NOMO-1 treated with dmso at 0.1 percent for 144 hours (cell line): ENCODE data around the gene CSKMT.
A peak's percentile ranks its signal among the peaks of the same experiment; 100 is the strongest.
"Not testable (repeated sequence)": the region's sequence is repeated elsewhere in the genome, so short reads cannot be mapped to it uniquely, and the experiment has no call there.

Experiments used
- DNase-seq: peaks from one replicate; lab custom pipeline; 2025; ENCODE audit not compliant: unreplicated experiment; lab: John Stamatoyannopoulos, UW

Gene CSKMT, protein sequence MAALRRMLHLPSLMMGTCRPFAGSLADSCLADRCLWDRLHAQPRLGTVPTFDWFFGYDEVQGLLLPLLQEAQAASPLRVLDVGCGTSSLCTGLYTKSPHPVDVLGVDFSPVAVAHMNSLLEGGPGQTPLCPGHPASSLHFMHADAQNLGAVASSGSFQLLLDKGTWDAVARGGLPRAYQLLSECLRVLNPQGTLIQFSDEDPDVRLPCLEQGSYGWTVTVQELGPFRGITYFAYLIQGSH

DNA sequence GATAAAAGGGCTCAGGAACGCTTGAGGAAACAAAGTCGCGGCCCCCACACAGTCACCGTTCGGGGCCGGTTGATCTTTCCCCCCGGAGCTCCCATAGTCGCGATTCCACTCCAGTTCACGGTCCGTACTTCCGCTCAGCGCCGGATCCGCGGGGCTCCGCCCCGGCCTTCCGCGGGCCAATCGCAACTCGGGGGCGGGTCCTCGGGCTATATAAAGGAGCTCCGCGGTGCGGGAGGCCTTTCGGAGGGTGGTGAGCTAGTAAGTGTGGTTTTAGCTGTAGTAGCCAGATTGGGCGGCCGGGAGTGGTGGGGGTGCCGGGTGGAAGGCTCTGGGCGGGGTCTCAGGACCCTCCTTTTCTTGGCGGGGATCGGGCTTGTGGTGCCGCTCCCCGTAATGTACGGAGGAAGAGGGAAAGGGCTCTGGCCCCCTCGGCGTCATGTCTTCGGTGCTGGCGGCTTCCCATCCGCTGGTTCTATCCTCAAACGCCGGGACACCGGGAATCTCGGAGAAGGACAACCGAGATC is at the start of gene CSKMT, which contains the start of gene C11orf98:
Gene CSKMT, plus strand, starts transcription at position 238 of the 524 bp plus-strand sequence. CDS start 568 bp downstream, outside the sequence.
Gene C11orf98, minus strand, starts transcription at position 136 of the 524 bp plus-strand sequence. Its CDS starts 41 bp downstream, at position 95.
- peak; percentile 89 for DNase-seq

DNA sequence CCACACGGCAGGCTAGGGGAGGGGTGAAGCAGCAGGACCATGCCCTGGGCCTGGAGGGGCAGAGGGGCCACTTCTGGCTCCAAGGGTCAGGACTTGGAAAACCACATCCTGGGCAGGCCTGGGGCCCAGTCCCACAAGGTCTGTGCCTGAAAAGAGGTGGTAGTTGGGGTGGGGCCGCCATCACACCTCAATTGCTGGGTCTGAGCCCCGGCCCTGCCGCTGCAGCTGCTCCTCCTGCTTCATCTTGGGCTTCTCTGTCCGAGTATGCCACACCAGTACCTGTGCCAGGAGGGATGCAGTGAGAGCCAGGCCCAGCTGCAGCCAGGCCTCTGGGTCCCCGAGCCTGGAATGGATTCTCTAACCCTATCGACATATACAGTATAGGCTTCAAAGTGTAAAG is 49.6 kb upstream of the CSKMT start:
- no peak for DNase-seq

DNA sequence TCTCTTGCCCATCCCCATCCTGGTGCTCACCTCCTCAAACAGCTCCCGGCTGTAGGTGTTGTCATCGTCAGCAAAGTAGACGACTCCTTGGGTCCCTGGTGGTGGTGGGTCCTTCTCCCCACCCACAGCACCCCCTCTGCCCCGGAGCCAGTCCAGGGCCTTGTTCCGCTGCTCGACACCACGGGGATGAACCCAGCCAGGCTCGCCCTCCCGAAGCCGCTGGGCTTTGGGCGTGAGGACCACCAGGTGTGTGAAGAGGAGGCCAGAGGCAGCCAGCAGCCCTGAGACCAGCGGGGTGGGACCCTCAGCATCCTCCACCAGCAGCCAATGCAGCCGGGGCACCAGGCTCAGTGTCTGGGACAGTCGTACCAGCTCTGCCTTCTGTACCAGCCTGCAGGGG is 48.2 kb upstream of the CSKMT start:
- DNase-seq, result not testable (repeated sequence)

DNA sequence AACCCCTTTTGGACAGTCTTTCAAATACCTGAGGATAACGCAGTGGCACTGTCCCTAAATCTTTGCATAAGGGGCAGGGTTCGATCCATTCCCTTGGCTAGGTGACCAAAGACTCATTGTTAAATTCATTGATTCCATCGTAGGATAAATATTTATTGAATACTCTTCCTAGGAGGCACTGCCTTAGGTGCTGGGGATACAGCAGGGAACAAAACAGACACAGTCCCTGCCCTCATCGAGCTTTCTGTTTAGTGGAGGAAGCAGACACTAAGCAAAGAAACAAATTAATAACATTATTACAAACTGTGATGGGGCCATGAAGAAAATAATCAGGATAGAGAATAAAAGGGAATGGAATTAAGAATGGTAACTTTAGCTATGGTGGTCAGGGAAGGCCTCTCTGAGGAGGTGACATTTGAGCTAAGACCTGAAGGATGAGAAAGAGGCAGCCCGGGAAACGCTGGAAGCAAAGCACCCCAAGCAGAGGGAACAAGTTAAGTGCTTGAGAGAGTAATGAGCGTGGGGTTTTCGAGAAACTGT is 44.0 kb upstream of the CSKMT start:
- no peak for DNase-seq

DNA sequence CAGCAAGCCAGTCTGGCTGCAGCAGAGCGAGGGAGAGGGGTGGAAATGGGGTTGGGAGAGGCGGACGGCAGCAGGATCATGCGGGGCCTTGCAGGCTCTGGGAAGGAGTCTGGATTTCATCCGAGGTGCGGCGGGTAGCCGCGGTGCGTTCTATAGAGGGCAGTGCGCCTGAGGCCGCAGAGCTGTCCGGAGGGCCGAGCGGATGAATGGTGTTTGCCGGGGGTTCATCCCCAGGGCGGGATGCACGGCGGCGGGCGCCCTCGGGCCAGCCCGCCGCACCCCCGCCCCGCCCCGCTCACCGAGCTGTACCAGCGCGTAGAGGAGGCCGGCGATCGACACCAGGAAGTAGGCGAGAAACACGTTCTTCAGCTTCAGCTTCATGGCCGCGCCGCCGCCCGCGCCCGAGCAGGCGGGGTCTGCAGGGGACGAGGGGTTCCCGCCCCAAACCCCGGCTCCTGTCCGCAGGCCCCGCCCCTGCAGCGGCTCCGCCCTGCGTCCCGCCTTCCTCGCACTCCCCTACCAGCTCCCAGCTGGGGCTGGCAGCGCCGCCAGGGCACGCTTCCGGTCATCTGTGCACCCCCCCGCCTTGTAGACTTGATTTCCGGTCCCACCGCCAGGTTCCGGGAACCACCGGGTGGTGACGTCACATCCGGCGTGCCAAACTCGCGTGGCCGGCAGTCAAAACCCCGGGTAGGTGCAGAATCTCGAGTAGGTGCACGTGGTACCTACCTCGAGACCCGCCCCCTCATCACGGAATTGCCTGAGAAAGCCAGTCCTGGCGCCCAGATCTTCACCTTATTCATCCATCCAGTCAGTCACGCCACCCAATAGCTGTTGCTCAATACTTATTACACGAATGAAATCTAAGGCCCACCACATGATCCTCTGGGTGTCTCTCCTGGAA is 43.3 kb upstream of the CSKMT start, which contains the start of gene B3GAT3:
Gene B3GAT3, minus strand, starts transcription at position 420 of the 904 bp plus-strand sequence. Its CDS starts 39 bp downstream, at position 381.
- DNase-seq, result peak; percentile 93

DNA sequence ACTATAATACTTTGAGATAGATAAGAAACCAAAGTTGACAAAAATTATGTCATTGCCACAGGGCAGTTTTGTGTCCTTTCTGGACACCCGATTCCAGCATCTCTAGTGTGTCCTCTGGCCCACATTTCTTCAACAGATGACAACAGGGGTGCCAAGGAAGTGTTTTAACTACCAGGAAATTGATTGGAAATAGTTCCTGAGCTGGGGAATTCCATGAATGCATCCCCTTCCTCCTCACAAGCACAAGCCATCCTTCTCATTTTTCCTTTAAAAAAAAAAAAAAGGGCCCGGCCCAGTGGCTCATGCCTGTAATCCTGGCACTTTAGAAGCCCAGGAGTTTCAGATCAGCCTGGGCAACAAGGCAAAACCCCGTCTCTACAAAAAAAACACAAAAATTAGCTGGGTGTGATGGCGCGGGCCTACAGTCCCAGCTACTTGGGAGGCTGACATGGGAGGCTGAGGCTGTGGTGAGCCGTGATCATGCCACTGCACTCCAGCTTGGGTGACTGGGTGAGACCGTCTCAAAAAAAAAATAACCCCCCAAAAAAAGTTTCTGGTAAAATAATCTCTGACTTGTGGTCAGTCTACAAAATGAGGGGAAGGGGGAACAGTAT is 42.5 kb upstream of the CSKMT start:
- DNase-seq, result no peak

DNA sequence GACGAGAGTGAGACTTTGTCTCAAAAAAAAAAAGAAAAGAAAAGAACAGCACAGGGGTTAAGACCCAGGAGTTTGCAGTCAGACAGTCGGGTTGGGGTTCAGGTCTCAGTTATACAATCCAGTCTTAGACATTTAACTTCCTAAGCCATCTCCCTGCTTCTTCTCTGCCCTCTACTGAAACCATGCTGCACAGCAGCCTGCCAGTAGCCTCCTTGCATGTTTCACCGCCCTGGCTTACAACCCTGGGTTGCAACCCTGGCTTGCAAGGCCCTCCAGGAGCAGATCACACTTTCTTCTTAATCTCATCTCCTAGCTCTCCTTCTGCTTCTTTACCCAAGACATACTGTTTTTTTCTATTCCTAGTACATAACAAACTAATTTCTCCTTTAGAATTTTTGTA is 37.4 kb upstream of the CSKMT start:
- no peak for DNase-seq

DNA sequence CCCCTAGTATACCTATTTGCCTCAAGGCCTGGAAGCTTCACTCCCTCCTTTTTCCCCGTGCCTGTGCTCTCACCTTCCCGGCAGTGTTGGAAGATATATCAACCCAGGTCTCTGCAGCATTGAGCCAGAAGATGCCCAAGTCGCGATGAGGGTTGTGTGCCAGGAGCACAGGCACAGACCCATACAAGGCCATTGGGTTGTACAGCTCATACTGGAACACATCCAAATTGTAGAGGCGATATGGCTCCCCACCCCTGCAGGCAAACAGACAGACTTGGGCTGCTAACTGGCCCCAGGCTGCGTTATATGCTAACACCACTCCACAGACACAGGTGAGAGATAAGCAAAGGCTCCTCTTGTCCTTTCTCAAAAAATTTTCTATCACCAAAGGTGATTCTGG is 32.6 kb upstream of the CSKMT start:
- no peak for DNase-seq

DNA sequence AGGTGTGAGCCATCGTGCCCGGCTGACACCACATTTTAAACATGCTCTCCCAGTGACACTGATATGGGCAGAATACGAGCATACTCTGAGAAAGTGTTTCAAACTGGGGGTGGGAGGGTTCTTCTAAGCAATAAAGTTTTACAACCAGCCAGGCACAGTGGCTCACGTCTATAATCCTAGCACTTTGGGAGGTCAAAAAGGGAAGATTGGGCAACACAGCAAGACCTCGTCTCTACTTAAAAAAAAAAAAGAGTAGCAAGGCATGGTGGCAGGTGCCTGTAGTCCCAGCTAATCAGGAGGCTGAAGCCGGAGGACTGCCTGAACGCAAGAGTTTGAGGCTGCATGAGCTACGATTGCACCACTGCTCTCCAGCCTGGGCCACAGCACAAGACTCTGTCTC is 20.9 kb upstream of the CSKMT start:
- DNase-seq, result no peak

DNA sequence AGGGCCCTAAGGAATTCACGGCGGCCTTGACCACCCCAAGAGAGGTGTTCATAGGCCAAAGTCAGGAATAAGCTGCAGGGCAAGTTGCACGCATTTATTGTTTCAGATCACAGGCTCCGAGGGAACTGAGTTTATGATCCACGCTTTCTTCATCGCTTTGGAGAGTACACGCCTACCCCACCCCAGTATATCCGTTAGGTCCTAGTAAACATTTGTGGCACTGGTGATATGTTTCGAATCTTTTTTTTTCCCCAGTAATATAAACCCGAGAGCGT is 19.5 kb upstream of the CSKMT start:
- DNase-seq, result no peak

DNA sequence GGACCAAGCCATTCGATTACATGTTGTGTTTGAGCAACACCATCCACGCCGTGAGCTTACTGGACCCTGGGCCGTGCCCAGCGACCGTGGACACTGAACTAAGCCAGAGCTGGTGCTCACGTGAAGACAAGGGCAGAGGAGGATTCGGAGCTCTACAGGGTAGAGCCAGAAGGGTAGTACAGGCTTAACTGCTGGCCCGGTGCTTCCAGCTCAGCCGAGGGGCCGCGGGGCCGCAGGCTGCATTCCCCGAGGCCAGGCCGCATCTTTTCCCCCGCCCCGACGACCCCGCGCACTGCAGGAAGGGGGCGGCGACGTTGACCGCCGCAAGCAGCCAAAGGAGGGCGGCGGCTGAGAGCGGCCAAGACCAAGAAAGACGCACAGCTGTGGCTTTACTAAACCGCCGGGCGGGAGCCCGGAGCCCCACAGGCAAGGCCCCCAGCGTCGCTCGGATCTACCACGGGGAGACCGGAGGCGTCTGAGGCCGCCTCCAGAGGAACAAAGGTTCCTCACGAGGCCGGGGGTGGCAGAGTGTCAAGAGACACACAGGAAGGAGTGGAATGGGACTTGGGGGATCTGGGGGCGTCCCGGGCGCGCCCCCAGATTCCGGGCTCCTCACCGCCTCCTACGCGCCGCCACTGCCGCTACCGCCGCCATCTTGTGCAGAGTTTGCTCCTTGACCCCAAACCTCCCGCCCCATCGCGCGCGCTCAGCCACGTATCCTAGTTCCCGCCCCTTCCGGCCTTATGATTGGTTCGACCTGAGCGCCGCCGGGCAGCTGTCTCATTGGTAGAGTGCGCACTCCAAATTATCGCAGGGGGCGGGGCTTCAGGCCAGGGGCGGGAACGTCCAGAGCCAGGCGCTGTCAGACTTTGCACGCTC is 18.9 kb upstream of the CSKMT start, which contains the start of gene GANAB:
Gene GANAB, minus strand, starts transcription at position 668 of the 879 bp plus-strand sequence. Its CDS starts 14 bp downstream, at position 654.
- peak; percentile 99 for DNase-seq

DNA sequence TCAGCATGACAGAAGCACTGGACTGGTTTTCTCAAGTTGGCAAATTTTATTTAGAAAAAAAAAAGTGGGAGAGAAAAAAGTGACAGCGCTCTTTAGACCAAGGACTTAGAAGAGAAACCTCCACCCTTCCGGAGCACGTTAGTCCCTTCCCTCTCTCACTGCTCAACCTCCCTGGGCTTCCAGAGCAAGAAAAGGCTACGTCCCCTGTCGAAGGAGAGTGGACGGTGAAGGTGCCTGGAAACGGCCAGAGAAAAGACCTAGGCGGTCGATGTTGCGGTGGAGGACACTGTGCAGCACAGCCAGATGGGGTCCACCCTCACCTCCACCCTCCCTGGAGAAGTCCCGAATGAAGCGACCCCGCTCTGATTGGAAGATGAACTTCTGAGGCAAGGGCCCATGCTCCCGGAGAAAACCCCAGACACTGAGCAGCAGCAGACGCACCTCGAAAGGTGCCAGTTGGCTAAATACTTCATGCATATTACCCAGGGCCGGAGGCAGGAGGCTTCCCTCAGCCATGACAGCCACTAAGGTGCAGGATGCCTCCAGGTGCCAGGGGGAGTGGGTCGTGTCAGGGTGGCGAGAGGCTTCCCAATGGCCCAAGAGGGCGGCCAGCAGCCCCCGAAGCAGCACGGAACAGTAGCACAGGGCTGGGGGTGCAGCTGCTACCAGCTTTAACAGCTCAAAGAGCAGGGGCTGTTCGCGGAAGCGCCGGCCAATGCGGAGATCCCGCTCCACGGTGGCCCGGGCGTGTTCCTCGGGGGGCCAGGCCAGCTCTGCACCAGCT is 18.1 kb upstream of the CSKMT start:
- DNase-seq, result no peak

DNA sequence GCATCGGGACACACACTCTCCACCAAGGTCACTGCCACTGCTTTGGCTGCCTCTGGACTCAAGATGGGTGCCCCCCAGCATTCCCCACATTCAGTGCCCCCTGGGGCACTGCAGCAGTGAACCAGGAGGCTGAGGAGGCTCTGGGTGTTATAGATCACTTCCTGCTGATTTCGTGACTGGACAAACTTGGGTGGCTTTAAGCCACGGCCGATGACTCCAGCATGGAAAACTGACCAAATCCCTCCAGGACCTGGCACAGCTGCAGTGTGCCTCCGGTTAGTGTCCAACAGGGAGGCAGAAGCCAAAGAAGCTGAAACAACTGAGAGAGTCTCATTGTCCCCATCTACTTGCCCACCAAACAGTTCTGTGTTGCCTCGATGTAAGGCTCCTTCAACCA is 17.5 kb upstream of the CSKMT start:
- no peak for DNase-seq

DNA sequence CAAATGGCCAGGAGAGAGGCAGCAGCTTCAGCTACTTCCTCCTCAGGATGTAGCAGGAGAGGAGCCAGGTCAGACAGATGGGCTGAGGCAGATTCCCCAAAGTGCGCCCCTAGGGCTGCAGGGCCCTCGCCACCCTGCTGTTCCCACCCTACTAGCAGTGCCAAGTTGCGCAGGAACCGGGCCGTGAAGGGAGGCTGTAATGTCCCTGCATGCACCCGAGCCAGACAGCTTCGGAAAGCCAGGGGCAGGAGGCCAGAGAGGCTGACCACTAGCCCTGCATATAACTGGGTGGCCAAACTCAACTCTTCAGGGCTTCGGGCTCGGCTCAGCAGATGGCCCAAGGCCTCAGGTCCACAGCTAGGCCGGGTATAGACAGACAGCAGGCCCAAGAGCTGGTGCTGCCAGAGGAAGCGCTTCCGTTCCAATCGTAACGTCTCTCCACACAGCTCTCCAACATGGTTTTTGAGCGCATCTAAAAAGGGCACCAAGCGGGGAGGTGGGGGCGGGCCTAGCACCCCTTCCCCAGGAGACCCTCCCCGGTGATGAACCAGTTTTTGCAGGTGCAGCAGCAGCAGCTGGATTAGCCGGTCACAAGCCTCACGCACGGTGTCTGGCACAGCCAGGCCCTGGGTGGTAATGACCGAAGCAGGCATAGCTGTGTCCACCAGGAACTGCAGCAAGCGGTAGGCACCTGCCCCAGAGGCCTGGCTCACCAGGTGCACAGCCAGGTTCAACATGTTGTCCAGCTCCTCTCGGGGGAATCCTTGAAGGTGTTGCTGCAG is 16.7 kb upstream of the CSKMT start:
- no peak for DNase-seq

DNA sequence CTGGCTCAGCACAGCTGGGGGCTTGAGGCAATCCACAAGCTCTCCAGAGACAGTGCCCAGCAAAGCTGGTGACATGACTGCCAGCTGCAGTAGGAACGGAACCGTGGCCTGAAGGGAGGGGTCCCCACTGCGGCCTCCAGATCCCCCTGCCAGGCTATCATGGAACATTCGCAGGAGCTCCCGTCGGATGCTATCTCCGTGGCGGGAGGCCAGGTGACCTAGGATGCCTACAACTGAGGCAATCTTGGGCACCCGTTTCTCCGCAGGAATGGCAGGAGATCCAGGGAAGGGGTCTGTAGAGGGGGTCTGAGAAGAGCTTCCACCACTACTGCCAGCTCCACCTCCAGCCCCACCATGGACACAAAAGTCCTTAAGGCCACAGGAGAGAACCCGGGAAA is 16.1 kb upstream of the CSKMT start:
- no peak for DNase-seq

DNA sequence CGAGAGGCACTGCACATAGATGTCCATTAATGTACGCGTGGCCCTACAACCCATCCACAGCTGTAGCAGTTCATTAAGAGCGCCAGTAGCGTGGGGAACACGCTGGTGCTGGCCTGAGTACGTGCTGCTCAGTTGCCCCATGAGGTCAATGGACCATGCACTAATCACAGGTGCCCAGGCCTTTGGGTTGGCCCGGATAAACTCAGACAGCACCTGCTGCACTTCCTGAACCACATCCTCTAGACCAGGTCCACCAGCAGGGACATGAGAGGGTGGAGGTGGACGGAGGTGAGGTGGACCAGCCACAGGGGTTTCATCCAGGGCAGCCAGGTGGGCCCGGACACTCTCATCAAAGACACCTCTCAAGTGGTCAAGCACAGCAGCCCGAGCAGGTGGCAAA is 15.6 kb upstream of the CSKMT start:
- no peak for DNase-seq

DNA sequence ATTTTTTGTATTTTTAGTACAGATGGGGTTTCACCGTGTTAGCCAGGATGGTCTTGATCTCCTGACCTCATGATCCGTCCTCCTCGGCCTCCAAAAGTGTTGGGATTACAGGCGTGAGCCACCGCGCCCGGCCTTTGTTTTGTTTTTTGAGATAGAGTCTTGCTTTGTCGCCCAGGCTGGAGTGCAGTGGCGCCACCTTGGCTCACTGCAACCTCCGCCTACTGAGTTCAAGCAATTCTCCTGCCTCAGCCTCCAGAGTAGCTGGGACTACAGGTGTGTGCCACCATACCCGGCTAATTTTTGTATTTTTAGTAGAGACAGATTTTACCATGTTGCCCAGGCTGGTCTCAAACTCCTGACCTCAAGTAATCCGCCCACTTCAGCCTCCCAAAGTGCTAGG is 14.8 kb upstream of the CSKMT start:
- not testable (repeated sequence) for DNase-seq

DNA sequence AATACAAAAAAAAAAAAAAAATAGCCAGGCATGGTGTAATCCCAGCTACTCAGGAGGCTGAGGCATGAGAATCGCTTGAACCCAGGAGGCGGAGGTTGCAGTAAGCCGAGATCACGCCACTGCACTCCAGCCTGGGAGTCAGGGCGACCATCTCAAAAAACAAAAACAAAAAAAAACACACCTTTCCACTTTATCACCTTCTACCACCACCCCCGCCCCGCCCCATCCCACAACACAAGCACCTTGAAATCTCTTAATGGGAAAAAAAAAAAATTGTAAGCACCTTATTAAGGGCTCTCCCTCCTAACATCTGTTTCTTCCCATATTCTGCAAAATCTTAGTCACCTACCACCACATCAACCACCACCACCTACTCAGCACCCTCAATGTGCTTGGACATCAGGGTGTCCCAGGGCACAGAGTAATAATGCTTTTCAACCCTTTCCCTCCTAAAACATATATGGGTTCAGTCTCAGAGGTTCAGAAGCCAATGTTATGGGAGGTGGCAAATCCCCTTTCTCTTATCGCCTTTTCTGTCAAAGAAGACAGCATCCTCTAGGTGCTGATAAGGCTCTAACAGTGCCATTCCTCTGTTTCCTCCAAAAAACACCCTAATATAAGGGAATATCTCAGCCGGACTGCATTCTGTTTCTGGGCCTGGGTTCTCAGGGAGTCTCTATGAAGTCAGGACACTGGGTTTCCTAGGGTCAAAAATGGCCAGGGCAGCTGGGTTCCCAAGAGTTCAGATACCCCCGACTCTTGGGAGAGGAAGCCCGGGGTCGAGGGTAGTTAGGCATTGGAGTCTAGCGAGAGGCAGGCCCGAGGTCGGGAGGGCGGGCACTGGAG is 12.7 kb upstream of the CSKMT start:
- DNase-seq, result no peak
